Fibroblast of lung (primary cell): Measurements from ENCODE around the gene EML3.

Source experiments
- EZH2 ChIP-seq: IDR thresholded peaks from 2 replicates; pipeline ENCODE4 v1.5.1; 2012; ENCODE audit warnings: low read length, control low read depth, mild to moderate bottlenecking; ENCODE audit errors: missing control alignments
- TF ChIP-seq, protein P1 (sequence below), 2 donors: IDR thresholded peaks in 1 of 2; conservative IDR thresholded peaks in 1 of 2; 1 replicate in 1 of 2; 2 replicates in 1 of 2; pipeline ENCODE4 v1.5.1; 2011 to 2012; ENCODE audit warnings: low read length in 2 of 2, control low read depth in 1 of 2, inconsistent platforms in 1 of 2, low read depth in 1 of 2, mild to moderate bottlenecking in 1 of 2

- TF ChIP-seq, protein P1, sequence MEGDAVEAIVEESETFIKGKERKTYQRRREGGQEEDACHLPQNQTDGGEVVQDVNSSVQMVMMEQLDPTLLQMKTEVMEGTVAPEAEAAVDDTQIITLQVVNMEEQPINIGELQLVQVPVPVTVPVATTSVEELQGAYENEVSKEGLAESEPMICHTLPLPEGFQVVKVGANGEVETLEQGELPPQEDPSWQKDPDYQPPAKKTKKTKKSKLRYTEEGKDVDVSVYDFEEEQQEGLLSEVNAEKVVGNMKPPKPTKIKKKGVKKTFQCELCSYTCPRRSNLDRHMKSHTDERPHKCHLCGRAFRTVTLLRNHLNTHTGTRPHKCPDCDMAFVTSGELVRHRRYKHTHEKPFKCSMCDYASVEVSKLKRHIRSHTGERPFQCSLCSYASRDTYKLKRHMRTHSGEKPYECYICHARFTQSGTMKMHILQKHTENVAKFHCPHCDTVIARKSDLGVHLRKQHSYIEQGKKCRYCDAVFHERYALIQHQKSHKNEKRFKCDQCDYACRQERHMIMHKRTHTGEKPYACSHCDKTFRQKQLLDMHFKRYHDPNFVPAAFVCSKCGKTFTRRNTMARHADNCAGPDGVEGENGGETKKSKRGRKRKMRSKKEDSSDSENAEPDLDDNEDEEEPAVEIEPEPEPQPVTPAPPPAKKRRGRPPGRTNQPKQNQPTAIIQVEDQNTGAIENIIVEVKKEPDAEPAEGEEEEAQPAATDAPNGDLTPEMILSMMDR (conservative IDR thresholded peaks at IDR 0.05 in 1 of 2, IDR thresholded peaks at IDR 0.05 in 1 of 2; ENCODE audit: low read depth in 1 of 2, low read length in 2 of 2), result no peak
- TF ChIP-seq EZH2, result no peak
Measured at GRCh38 chr11:62627713-62628112, 15.1 kb upstream of the EML3 start.
